NB4 (cell line): ENCODE data around the gene USP20.

Experiments used
- DNase-seq: peaks from one replicate; pipeline ENCODE4 v3.0.0; 2010; ENCODE audit warnings: low read depth
- H3K4me3 ChIP-seq: one replicate; pipeline ENCODE4 v1.5.1; 2011; ENCODE audit warnings: mild to moderate bottlenecking, low read depth, low read length, moderate library complexity
- CTCF ChIP-seq: IDR thresholded peaks from one replicate; pipeline ENCODE4 v1.5.1; 2012; ENCODE audit warnings: low read depth, low read length
- MAX ChIP-seq: IDR thresholded peaks from 2 replicates; pipeline ENCODE4 v1.6.1; 2011; ENCODE audit warnings: low read depth, low read length
- MYC ChIP-seq: IDR thresholded peaks from 2 replicates; pipeline ENCODE4 v1.6.1; 2011; ENCODE audit warnings: low read depth, low read length
- POLR2A ChIP-seq: IDR thresholded peaks from 2 replicates; pipeline ENCODE4 v1.6.1; 2011; ENCODE audit warnings: mild to moderate bottlenecking; ENCODE audit not compliant: insufficient read length; ENCODE audit errors: extremely low read depth

Gene USP20

GRCh38 chr9:129880654-129881546, 45.6 kb downstream of the USP20 start:
- H3K4me3 ChIP-seq = no peak overlapping the region
- TF ChIP-seq MAX (no peak), POLR2A (no peak), MYC (no peak), CTCF (no peak)
- no peak for DNase-seq

- TF ChIP-seq MYC (no peak), MAX (no peak), POLR2A (no peak), CTCF (no peak)
- no peak for DNase-seq
- no peak overlapping the region for H3K4me3 ChIP-seq
These were observed 46.5 kb downstream of the USP20 start for GRCh38 chr9:129881547-129882324.

GRCh38 chr9:129884220-129885017, 49.2 kb downstream of the USP20 start:
- TF ChIP-seq POLR2A = peak; percentile 93
- peak; percentile 50 for TF ChIP-seq MAX
- no peak for TF ChIP-seq CTCF
- TF ChIP-seq MYC = 0 out of 2 replicates have a peak, but pooled peaks have one; percentile 31
- H3K4me3 ChIP-seq = peak overlapping the region; percentile 78
- peak; percentile 96 for DNase-seq

GRCh38 chr9:129885018-129885669, 49.9 kb downstream of the USP20 start:
- peak; percentile 78 for DNase-seq
- TF ChIP-seq POLR2A (no peak), MYC (peak; percentile 11; the same call in 1 of the 2 replicates), CTCF (peak; percentile 28), MAX (peak; percentile 39; the same call in 1 of the 2 replicates)
- H3K4me3 ChIP-seq = peak overlapping the region; percentile 78

- TF ChIP-seq MAX (peak; percentile 64; the same call in 1 of the 2 replicates), POLR2A (peak; percentile 59), MYC (peak; percentile 78), CTCF (peak; percentile 77)
- H3K4me3 ChIP-seq = peak overlapping the region; percentile 81
- peak; percentile 98 for DNase-seq
These were observed 50.4 kb downstream of the USP20 start for GRCh38 chr9:129885670-129886106.
